Natural killer cell (primary cell): ENCODE data around the gene TBC1D2B. TPM values are rescaled to one million over a fixed set of nuclear protein-coding genes. Genes with fewer than 3 reads are reported as not detected.
"Not testable (repeated sequence)": the region's sequence is repeated elsewhere in the genome, so short reads cannot be mapped to it uniquely, and the experiment has no call there.

Source experiments
- ATAC-seq, 3 donors: fragments of 150-1000 bp in 2 of 3; fragments of 200-7000 bp in 1 of 3; cut with Tn5 transposase; 1 replicate in 1 of 3; 2 replicates in 2 of 3; pipeline ENCODE4 v1.10.0; 2021; ENCODE audit warnings: mild to moderate bottlenecking in 2 of 3, moderate library complexity in 2 of 3
- DNase-seq, 2 donors: peaks; one replicate each; pipeline versions ENCODE4 v3.0.0 to v3.0.0-alpha.2; 2013 to 2021; ENCODE audit warnings: mixed read lengths in 1 of 2
- H3K27ac ChIP-seq: one replicate; pipeline ENCODE4 v1.5.1; 2013; ENCODE audit warnings: mild to moderate bottlenecking, low read length
- H3K27me3 ChIP-seq: one replicate; pipeline ENCODE4 v1.6.1; 2013; ENCODE audit warnings: low read length; ENCODE audit not compliant: control insufficient read depth, insufficient read depth
- H3K36me3 ChIP-seq: one replicate; pipeline ENCODE4 v1.6.1; 2013; ENCODE audit warnings: low read length; ENCODE audit not compliant: control insufficient read depth, insufficient read depth
- H3K4me1 ChIP-seq: one replicate; pipeline ENCODE4 v1.6.1; 2013; ENCODE audit warnings: low read length; ENCODE audit not compliant: control insufficient read depth, insufficient read depth
- H3K4me3 ChIP-seq: one replicate; pipeline ENCODE4 v1.5.1; 2013; ENCODE audit warnings: low read length
- H3K9me3 ChIP-seq: one replicate; pipeline ENCODE4 v1.6.1; 2013; ENCODE audit warnings: low read length; ENCODE audit not compliant: control insufficient read depth, insufficient read depth
- H3K27ac Mint-ChIP-seq, 2 donors: one replicate each; pipeline ENCODE4 v1.8.0; 2022; ENCODE audit warnings: mild to moderate bottlenecking in 2 of 2, mixed read lengths in 2 of 2, moderate library complexity in 1 of 2
- H3K27me3 Mint-ChIP-seq, 2 donors: one replicate each; pipeline ENCODE4 v1.8.0; 2022; ENCODE audit warnings: low read depth in 2 of 2, mixed read lengths in 2 of 2
- H3K36me3 Mint-ChIP-seq: one replicate; pipeline ENCODE4 v1.8.0; 2022; ENCODE audit warnings: mixed read lengths
- H3K4me1 Mint-ChIP-seq, 2 donors: one replicate each; pipeline ENCODE4 v1.8.0; 2022; ENCODE audit warnings: mixed read lengths in 2 of 2
- H3K4me3 Mint-ChIP-seq: one replicate; pipeline ENCODE4 v1.8.0; 2022; ENCODE audit warnings: mild to moderate bottlenecking, moderate library complexity, mixed read lengths
- H3K9me3 Mint-ChIP-seq, 2 donors: one replicate each; pipeline ENCODE4 v1.8.0; 2022; ENCODE audit warnings: mixed read lengths in 2 of 2
- CTCF ChIP-seq: fragments of 200-600 bp; IDR thresholded peaks from one replicate; pipeline ENCODE4 v1.8.0; 2022; ENCODE audit warnings: antibody characterized with exemption
- WGBS: methylation state at CpG from one replicate; pipeline ENCODE4 v1.1.7; 2013; ENCODE audit warnings: missing lambda C conversion rate; ENCODE audit not compliant: insufficient coverage; 5-methylcytosine and 5-hydroxymethylcytosine counted together
- intact Hi-C: fragments of 100-400 bp; cut with micrococcal nuclease; formaldehyde crosslinking; loops from one replicate; pipeline ENCODE4 v1.14.2; 2022
- total RNA-seq, 4 donors: library from RNA; stranded (reverse); fragments of 120-200 nt in 1 of 4; gene quantifications; one replicate each; pipeline versions ENCODE4 v1.2.3 to v1.2.4, GENCODE V29; 2013 to 2022

TBC1D2B gene
- total RNA-seq, 3 donors from 2014 or later (not counting 1 experiment from before 2014, with no cell fraction given), result 54.0 to 83.5 (median 56.7) TPM

- H3K9me3 ChIP-seq, result no peaks in the 10 kb centered on the region
- Mint-ChIP-seq H3K9me3 (peaks cover 0 to 3% of the 10 kb centered on the region in 2 donors), H3K27me3 (peaks cover 17 to 67% of the 10 kb centered on the region in 2 donors), H3K4me1 (peaks cover 4 to 13% of the 10 kb centered on the region in 2 donors), H3K27ac (no peak overlapping the region), H3K36me3 (peaks cover 7% of the 10 kb centered on the region), H3K4me3 (no peak overlapping the region)
- no peak overlapping the region for H3K4me3 ChIP-seq
- H3K36me3 ChIP-seq, result no peaks in the 10 kb centered on the region
- peaks cover 4% of the 10 kb centered on the region for H3K4me1 ChIP-seq
- intact Hi-C loops, result no loop called here
- no peak for TF ChIP-seq CTCF
- ATAC-seq, result no peak
- no peak overlapping the region for H3K27ac ChIP-seq
- H3K27me3 ChIP-seq, result no peaks in the 10 kb centered on the region
- 80% methylated on average over 1 of the region's 1 CpG for WGBS
- no peak for DNase-seq
These were observed 113.3 kb downstream of the TBC1D2B start for GRCh38 chr15:77964193-77964592.

- intact Hi-C loops, result loop anchor here (1.0 to 5.0 kb wide), 4 partner anchors 149 to 463 kb away; no protein-coding TSS in a partner anchor
- H3K27ac Mint-ChIP-seq, result no peak overlapping the region
- peak; percentile 66 to 80 for DNase-seq
- peak; percentile 93 for TF ChIP-seq CTCF
- H3K4me3 Mint-ChIP-seq, result no peak overlapping the region
- Histone ChIP-seq H3K27ac (no peak overlapping the region), H3K27me3 (no peaks in the 10 kb centered on the region), H3K4me1 (peaks cover 6% of the 10 kb centered on the region), H3K4me3 (no peak overlapping the region), H3K9me3 (no peaks in the 10 kb centered on the region), H3K36me3 (no peaks in the 10 kb centered on the region)
- 4% methylated on average over 17 of the region's 17 CpGs for WGBS
- peaks cover 7 to 11% of the 10 kb centered on the region in 2 donors for H3K4me1 Mint-ChIP-seq
- H3K9me3 Mint-ChIP-seq, result no peaks in the 10 kb centered on the region
- ATAC-seq, result peak; percentile 90 to 100 (median 99)
- H3K27me3 Mint-ChIP-seq, result peaks cover 17 to 50% of the 10 kb centered on the region in 2 donors
- no peaks in the 10 kb centered on the region for H3K36me3 Mint-ChIP-seq
These were observed 118.1 kb downstream of the TBC1D2B start for GRCh38 chr15:77959432-77959879.

- not testable (repeated sequence) for H3K4me3 ChIP-seq, H3K27ac Mint-ChIP-seq, H3K9me3 Mint-ChIP-seq, ATAC-seq, DNase-seq, H3K4me3 Mint-ChIP-seq, H3K4me1 ChIP-seq, H3K9me3 ChIP-seq, H3K27ac ChIP-seq, H3K27me3 ChIP-seq, H3K36me3 Mint-ChIP-seq, H3K36me3 ChIP-seq
- Mint-ChIP-seq H3K4me1 (peaks cover 13 to 17% of the 10 kb centered on the region in 2 donors), H3K27me3 (peaks cover 17 to 44% of the 10 kb centered on the region in 2 donors)
- intact Hi-C loops, result loop anchor here (1.0 to 5.0 kb wide), 4 partner anchors 149 to 463 kb away; no protein-coding TSS in a partner anchor
- 82% methylated on average over 5 of the region's 7 CpGs for WGBS
These were observed 118.6 kb downstream of the TBC1D2B start for GRCh38 chr15:77958716-77959431.

- ATAC-seq, H3K36me3 Mint-ChIP-seq, H3K9me3 ChIP-seq, H3K36me3 ChIP-seq, H3K27me3 ChIP-seq, H3K27ac Mint-ChIP-seq, H3K4me3 ChIP-seq, DNase-seq, H3K4me3 Mint-ChIP-seq, H3K9me3 Mint-ChIP-seq, H3K27ac ChIP-seq: not testable (repeated sequence)
- WGBS, result 88% methylated on average over 1 of the region's 2 CpGs
- peaks cover 17 to 18% of the 10 kb centered on the region in 2 donors for H3K4me1 Mint-ChIP-seq
- peaks cover 13 to 35% of the 10 kb centered on the region in 2 donors for H3K27me3 Mint-ChIP-seq
- intact Hi-C loops, result loop anchor here (2.0 to 5.0 kb wide), 2 partner anchors 237 to 464 kb away; no protein-coding TSS in a partner anchor
- H3K4me1 ChIP-seq, result peaks cover 10% of the 10 kb centered on the region
These were observed 119.5 kb downstream of the TBC1D2B start for GRCh38 chr15:77958021-77958420.

GRCh38 chr15:77953926-77954325, 123.6 kb downstream of the TBC1D2B start:
- H3K4me3 Mint-ChIP-seq, H3K27ac ChIP-seq, H3K4me1 ChIP-seq, H3K27me3 ChIP-seq, H3K4me3 ChIP-seq, H3K9me3 Mint-ChIP-seq, H3K27ac Mint-ChIP-seq, H3K36me3 ChIP-seq, H3K9me3 ChIP-seq, intact Hi-C loops, H3K36me3 Mint-ChIP-seq: not testable (repeated sequence)
- peaks cover 4 to 12% of the 10 kb centered on the region in 2 donors for H3K27me3 Mint-ChIP-seq
- peaks cover 10 to 12% of the 10 kb centered on the region in 2 donors for H3K4me1 Mint-ChIP-seq
- ATAC-seq, result peak; percentile 31 to 72 (median 58)
- WGBS, result 0% methylated on average over 2 of the region's 5 CpGs
- DNase-seq, result peak in 1 of 2 donors; percentile 46

- H3K4me3 ChIP-seq, H3K9me3 ChIP-seq, intact Hi-C loops, H3K4me1 ChIP-seq, H3K36me3 ChIP-seq, H3K27ac Mint-ChIP-seq, H3K36me3 Mint-ChIP-seq, H3K27me3 ChIP-seq, H3K27me3 Mint-ChIP-seq, DNase-seq, H3K27ac ChIP-seq, H3K4me3 Mint-ChIP-seq, H3K9me3 Mint-ChIP-seq: not testable (repeated sequence)
- peaks cover 10 to 12% of the 10 kb centered on the region in 2 donors for H3K4me1 Mint-ChIP-seq
- WGBS, result 91% methylated on average over 2 of the region's 5 CpGs
- ATAC-seq, result peak in 1 of 3 donors; percentile 38
These were observed 124.5 kb downstream of the TBC1D2B start for GRCh38 chr15:77952928-77953446.
